Stimulated activated CD8-positive, alpha-beta memory T cell treated with anti-CD3 and anti-CD28 coated beads, Interleukin-2, amount 100 ng/mL, for 48 hours (primary cell): ENCODE data around the gene TMEM131L.
"Not testable (repeated sequence)": the region's sequence is repeated elsewhere in the genome, so short reads cannot be mapped to it uniquely, and the experiment has no call there.

Source experiments
- DNase-seq, 2 donors: peaks; one replicate each; pipeline ENCODE4 v3.0.0-alpha.2; 2020; ENCODE audit warnings: low read depth in 2 of 2

The TMEM131L gene

GRCh38 chr4:153573221-153573620 is 107.1 kb downstream of the TMEM131L start:
- no peak for DNase-seq

- peak; percentile 12 to 20 for DNase-seq
These were observed 108.0 kb downstream of the TMEM131L start for GRCh38 chr4:153573881-153574802.

GRCh38 chr4:153576443-153576774 is 110.2 kb downstream of the TMEM131L start:
- DNase-seq: no peak

DNA sequence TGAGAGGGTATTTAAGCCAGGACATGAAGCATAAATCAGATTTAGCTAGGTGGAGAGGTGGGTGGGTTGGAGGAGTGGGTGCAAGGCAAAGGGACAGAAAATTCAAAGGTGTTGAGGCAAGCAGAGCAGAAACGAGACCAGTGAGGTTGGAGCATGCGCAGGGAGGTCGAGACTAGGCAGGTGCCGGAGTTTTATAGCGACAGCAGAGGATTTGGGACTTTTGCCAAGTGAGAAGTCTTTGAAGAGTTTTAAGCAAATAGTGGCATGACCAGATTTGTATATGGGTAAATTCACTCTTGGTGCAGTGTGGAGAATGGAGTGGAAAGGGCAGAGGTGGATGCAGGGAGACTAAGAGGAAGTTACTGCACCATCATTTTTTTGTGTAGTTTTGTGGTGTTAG is 110.9 kb downstream of the TMEM131L start:
- DNase-seq: no peak

DNA sequence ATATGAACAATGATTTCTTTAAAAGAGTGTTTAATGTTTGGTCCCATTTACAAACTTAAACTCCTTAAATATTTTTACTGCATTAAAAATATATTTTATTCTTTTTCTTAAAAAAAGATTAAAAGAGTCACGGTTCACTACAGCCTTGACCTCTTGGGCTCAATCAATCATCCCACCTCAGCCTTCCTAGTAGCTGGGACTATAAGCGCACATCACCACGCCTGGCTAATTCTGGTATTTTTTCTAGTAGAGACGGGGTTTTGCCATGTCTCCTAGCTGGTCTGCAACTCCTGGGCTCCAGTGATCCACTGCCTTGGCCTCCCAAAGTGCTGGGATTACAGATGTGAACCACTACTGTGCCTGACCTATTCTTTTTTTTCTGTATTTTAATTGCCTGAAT is 113.2 kb downstream of the TMEM131L start:
- DNase-seq: no peak

- no peak for DNase-seq
These were observed 113.7 kb downstream of the TMEM131L start for GRCh38 chr4:153579872-153580271.

GRCh38 chr4:153582954-153583702 is 117.0 kb downstream of the TMEM131L start:
- no peak for DNase-seq

DNA sequence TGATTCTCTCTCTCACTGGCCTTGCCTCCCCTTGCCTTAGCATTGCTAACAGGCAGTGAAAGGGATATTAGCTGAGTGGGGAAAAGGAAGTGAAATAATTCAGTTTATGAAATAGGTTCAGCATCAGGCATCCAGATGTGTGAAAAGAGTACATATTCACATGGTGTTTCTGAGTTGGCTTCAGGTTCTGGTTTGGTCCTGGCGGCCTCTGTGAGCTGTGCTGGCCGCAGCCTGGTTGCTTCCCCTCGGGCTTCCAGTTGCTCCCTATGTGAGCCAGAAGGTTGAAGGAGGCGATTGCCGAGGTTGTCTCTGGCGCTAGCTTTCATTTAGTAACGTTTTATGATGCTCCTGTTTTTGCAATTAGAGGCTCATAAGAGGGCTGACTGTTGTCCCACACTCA is 118.9 kb downstream of the TMEM131L start:
- no peak for DNase-seq

DNA sequence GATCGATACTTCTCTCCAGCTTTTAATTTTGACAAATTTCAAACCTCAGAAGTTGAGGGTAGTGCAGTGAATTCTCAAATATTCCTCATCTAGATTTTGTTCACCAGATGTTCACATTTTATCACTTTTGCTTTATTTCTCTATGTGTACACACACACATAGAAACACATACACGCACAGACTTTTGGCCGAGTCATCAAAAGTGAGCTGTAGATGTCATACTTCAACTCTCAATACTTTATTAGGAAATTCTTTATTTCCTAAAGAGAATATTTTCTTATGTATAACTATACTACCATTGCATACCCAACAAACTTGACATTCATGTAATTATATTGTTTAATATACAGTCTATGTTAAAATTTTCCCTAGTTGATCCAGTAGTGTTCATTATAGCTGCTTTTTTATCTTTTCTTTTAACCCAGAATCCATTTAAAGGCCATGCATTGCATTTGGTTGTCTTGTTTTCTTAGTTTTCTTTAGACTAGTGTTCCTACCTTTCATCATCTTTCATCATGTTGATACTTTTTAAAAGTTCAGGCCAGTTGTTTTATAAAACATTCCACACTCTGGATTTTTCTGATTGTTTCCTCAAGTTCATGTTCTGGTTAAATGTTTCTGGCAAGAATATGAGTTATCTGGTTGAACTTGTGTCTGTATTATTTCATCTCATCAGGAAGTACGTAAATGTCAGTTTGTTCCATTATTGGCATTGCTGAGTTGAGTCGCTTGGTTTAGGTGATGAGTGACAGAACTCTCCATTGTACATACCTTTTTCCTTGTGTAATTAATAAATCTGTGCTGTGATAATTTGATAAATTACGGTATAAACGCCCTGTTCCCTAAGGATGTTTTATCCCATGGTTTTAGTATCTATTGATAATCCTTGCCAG is 123.8 kb downstream of the TMEM131L start:
- no peak for DNase-seq

GRCh38 chr4:153591441-153591840 is 125.3 kb downstream of the TMEM131L start:
- no peak for DNase-seq

GRCh38 chr4:153592064-153592463 is 125.9 kb downstream of the TMEM131L start:
- DNase-seq: no peak

DNA sequence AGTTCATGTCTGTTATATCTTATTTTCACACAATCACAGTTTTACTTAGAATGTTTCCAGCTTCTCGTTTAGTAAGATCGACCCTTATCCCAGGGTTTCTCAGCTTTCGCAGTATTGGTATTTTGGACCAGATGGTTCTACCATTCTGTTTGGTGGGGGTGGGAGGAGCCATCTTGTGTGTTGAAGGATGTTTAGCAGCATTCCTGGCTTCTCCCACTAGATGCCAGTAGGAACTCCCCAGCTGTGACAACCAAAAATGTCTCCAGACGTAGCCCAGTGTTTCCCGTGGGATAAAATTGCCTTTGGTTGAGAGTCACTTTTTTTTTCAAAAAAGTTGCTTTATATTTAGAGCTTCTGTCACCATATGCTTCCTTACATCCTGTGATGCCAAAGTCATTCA is 127.0 kb downstream of the TMEM131L start:
- DNase-seq: no peak

- no peak for DNase-seq
These were observed 128.1 kb downstream of the TMEM131L start for GRCh38 chr4:153594210-153594609.

DNA sequence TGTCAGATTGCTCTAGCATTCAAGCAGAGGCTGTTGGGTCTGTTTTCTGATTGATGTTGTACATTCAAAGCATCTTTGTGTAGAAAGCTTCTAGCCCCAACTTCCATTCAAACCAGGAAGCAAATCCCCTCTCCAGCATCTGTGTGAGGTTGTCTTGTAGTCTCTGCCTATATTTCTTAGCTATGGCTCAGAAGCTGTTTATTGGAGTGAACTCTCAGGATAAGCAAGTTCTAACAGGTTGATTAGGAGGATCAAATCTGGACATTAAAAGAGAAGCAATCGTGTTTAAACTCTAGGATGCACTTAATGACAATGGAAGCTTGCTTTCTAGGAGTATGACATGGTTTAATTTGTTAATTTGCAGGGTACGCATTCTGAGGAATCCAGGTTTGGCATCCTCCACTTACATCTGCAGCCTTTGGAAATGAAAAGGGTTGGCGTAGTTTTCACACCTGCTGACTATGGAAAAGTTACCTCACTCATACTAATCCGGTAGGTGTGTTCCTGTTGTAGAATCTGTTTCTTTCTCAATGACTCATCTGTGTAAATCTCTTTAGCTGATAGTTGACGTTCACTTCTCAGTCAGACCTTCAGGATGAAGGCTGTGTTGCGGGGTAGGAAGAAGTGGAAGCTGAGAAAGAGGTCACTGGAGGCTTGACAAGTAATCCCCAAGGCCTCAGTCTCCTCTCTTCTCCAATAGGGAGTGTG is 129.9 kb downstream of the TMEM131L start:
- no peak for DNase-seq

DNA sequence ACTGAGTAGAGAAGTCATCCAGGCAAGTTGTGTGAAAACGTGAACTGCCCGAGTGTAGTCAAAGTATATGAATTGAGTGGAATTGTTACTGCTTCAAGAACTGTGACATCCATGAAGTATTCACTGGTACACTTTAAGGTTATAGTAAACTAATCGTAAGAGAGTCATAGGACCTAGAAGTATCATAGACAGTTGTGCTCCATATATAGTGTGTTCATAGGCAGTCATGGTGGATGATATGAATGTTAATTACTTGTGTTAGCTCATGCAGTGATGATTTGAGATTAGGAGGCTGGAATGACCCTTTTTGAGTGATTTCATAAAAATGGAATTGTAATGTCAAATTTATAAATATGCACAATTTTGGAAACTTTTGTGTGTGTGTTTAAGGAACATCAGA is 136.6 kb downstream of the TMEM131L start:
- no peak for DNase-seq

GRCh38 chr4:153603258-153603657 is 137.1 kb downstream of the TMEM131L start:
- peak in 1 of 2 donors; percentile 12 for DNase-seq

DNA sequence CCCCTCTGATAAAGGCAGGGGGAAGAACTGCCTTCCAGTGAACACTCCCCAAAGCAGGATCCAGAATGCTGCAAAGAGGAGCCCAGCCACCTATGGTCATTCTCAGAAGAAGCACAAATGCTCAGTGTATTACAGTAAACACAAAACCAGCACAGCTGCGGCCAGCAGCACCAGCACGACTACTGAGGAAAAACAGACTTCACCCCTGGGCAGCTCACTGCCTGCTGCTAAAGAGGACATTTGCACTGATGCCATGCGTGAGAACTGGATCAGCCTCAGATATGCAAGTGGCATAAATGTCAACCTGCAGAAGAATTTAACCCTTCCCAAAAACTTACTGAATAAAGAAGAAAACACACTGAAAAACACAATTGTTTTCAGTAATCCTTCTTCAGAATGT is 137.7 kb downstream of the TMEM131L start:
- DNase-seq: no peak

- DNase-seq: not testable (repeated sequence)
These were observed 142.9 kb downstream of the TMEM131L start for GRCh38 chr4:153609070-153609469.

GRCh38 chr4:153610623-153611376 is 144.6 kb downstream of the TMEM131L start:
- DNase-seq: no peak

- no peak for DNase-seq
These were observed 145.5 kb downstream of the TMEM131L start for GRCh38 chr4:153611679-153612078.

DNA sequence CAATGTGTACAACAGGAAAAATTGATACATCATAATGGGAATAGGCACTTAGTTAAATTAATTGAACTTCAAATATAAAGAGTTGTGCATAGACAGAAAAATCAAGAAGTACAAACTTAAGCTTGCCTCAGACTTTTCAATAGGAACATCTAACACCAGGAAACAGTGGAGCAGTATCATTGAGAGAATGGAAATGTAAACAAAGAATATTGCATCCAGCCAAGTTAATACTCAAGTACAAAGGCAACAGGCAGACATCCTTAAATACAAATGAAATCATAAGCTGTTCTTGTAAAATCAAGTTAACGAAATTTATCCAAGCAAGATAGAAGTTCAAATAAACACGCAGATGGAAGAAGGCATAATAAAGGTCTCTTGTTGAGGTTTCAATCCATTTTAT is 146.7 kb downstream of the TMEM131L start:
- no peak for DNase-seq
